Lung microvascular endothelial cell (primary cell): Measurements from ENCODE around the gene MAOA. TPM values are rescaled to one million over a fixed set of nuclear protein-coding genes. Genes with fewer than 3 reads are reported as not detected.

Experiments used
- DNase-seq, 2 donors: peaks; one replicate each; pipeline versions ENCODE4 v3.0.0 to v3.0.0-alpha.2; 2010; ENCODE audit warnings: low read depth in 2 of 2
- total RNA-seq: library from RNA; depleted of rRNA; stranded (reverse); fragments of >200 nt; gene quantifications from 2 replicates; pipeline ENCODE4 v1.2.1, GENCODE V29; 2014

MAOA gene
- total RNA-seq, 1 donor from 2014 or later, result 125 TPM

- no peak for DNase-seq
These were observed 101.9 kb downstream of the MAOA start for GRCh38 chrX:43758044-43758443.

- DNase-seq, result no peak
These were observed 130.0 kb downstream of the MAOA start for GRCh38 chrX:43785930-43786591.

Other genes with a start within 250 kb of the MAOA start
- gene MAOB, start 226.2 kb downstream of the MAOA start, total RNA-seq, result not detected in 2 replicates